Stimulated activated CD4-positive, alpha-beta T cell treated with anti-CD3 and anti-CD28 coated beads, TNF-alpha, amount 100 ng/mL, for 24 hours (primary cell): Measurements from ENCODE around the gene DUSP7.

Experiments
- DNase-seq, 3 experiments: peaks; one replicate each; pipeline ENCODE4 v3.0.0-alpha.2; 2020; ENCODE audit warnings: low read depth in 3 of 3

The DUSP7 gene, protein sequence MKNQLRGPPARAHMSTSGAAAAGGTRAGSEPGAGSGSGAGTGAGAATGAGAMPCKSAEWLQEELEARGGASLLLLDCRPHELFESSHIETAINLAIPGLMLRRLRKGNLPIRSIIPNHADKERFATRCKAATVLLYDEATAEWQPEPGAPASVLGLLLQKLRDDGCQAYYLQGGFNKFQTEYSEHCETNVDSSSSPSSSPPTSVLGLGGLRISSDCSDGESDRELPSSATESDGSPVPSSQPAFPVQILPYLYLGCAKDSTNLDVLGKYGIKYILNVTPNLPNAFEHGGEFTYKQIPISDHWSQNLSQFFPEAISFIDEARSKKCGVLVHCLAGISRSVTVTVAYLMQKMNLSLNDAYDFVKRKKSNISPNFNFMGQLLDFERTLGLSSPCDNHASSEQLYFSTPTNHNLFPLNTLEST

DNA sequence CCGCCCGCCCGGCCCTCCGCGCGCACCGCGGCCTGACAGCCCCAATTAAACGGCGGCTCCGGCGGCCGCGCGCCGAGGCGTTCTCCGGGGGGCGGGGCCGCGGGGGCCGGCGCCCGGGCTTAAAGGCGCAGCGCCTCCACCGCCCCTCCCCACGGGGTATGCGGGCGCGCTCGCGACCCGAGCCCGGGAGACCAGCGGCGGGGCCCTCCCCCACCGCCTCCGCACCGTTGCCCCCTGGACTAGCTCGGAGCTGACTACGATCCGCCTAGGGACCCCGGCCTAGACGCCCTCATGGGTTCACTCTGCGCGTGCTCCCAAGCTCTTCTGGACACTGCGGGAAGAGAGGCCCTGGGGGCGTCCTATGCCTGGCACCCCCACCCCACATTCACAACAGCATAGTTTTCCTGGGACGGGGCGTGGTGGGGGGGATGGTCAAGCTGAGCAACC lies at the start of gene DUSP7:
DUSP7 (minus strand) TSS at position 51 of the 447 bp plus-strand sequence. CDS start 205 bp downstream, outside the sequence.
- DNase-seq: peak in 2 of 3 experiments; percentile 44 to 75

DNA sequence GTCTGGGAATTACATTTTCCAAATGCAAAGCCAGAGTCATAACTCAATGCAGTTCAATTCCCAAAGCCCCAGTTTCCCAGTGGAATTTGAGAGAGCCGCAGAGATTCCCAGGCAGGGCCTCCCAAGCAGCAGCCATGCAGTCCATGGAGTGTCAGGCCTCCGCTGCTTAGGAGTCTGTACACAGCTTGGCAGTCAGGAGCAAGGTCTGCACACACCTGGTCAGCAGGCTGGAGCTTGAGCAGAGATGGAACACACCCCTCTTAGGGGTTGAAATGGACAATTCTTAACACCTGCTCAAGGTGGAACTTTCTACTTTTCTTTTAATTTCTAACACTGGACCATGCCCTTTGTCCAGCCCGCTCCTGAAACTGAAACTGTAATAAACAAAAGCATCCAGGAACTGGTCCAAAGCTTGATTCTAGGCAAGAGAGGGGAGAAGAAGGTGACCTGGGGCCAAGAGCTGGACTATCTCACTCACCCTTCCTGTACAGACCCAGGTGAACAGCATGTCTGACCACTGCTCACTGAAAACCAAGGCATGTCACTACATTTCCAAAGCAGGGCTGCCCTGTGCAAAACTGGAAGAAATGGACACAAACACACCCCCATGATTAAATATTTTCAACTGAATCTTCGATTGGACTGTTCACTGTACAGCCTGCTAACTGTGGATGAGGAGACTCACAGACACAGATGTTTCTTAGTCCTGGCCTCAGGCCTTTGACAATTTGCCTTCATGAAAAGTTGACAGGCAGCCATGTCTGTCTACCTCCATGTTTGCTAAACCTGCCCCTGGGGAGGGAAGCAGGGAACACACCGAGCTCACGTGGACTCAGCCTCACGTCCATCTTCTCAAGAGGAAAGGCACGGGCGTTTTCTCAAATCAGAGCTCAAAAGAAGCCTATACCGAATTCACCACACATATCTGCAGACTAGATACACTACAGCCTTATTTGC lies 48.6 kb upstream of the DUSP7 start:
- no peak for DNase-seq

DNA sequence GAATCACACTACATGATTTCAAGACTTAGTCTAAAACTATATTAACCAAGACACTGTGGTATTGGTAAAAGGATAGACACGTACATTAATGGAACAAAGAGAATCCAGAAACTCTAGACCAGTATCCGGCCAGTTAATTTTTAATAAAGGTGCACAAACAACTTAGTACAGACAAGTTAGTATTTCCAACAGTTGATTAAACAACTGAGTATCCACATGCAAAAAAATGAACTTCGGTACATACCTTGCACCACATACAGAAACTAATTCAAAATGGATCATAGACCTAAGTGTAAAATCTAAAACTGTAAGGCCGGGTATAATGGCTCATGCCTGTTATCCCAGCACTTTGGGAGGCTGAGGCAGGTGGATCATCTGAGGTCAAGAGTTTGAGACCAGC lies 46.6 kb upstream of the DUSP7 start:
- no peak for DNase-seq

DNA sequence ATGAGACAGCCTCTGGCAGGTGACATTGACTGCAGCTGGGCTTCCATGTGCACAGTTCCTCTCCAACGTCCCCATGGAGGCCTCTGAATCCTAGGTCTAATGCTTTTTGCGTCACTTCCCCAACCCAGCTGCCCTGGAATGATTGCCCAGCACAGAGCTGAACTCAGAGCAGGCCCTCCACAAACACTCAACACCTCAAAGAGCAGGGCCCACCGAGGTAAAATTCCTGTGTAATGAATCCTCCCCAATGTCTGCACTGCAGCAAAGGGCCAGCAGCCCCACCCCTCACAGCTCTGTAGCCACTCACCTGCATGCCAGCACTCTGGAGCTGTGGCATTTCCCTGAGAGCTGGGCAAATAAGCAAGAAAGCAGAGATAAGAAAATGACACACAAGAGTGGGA lies 42.6 kb upstream of the DUSP7 start:
- no peak for DNase-seq

DNA sequence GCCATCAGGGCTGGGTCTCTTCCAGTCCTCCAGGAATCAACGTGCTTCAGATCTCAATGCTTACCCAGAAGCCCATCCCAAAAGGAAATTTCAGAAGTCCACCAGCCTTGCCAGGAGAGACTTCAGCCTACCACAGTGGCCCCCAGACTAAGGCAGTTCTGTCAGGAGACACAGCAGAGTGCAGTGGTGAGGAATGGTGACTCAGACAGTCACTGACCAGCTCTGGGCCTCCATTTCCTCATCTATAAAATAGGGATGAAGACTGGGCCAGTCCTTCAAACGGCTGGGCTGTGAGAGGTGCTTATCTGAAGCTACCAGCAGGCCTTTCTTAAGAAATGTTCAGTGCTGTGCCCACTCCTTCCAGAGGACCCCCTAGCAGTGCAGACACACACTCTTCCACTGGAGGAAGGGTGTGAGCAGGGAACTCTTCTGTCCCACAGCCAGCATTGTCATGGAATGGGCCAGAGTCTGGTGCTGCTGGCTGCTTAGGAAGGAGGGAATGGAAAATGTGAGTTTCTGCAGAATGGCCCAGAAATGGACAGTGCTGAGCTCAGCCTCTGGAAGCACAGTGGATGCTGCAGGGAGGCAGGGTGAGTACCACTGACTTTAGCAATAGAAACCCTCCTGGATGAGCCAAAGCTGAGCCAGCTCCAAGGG lies 41.6 kb upstream of the DUSP7 start:
- no peak for DNase-seq

DNA sequence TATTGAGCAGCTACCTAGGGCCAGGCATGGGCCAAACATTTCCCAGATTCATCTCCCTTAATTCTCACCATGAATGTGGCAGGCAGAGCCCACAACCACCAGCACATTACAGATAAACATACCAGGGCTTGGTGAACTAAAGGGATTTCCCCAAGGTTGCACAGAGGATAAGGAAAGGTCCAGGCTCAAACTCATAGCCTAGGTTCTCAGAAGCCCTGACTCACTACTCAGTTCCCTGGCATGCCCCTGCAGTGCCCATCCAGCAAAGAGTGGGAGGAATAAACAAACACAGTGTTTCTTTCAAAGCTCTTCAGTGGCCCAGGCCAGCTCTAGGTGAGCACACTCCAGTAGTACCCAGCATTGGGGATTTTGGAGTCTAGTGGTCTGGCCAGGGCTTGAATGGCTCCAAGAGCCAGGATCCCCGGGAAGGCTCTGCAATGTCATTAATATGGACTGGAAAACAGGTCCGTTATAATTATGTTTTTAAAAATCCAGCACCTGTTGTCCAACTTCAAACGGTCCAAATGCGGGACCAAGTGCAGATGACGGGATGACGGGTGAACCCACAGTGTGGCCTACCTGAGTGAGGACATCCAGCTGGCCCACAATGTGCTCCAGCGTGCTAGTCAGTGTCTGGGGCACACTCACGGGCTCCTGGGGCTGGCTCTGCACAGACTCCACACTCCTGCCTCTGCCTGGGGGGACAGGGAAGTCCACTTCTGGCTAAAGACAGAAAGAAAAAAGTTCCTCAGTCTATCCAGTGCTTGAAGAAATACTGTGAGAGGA lies 39.8 kb upstream of the DUSP7 start:
- DNase-seq: no peak

DNA sequence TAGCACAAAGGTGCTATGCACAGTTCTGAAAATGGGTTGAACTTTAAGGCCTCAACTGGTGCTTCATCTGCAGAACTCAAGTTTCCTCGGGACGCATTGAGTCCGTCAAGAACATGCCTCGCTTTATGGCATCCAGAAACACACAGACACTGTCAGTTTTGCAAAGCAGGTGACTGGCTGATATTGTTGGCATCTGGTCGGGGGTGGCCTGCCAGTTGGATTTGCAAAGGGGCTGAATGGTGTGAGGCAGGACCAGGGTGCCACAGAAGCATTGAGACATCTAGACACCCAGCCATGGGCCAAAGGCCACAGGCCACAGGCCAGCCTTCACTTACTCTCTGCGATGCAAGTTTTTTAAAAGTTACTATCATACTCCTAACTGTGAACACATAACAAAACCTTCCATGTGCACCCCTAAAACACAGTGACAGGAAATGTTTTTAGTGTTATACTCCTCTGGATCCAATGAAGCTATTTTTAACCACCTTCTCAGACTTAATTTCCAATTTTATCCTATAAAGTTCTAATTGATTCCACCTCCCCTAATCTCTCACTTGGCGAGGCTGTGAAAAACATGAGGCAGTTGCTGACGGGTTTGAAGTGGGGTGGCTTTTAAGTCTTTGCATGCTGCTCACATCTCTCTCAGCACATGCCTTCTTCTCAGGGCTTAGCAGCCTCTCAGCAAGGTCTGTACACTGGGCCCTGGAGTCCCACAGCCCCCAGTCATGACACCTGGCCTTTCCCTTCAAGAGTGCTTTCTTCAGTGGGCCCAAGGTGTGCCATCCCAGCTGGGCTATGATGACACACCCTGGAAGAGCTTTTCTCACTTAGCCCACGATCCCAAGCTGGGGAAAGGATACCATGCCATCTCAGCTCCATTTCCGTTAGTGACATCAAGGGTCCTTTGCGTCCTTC lies 38.5 kb upstream of the DUSP7 start:
- no peak for DNase-seq

DNA sequence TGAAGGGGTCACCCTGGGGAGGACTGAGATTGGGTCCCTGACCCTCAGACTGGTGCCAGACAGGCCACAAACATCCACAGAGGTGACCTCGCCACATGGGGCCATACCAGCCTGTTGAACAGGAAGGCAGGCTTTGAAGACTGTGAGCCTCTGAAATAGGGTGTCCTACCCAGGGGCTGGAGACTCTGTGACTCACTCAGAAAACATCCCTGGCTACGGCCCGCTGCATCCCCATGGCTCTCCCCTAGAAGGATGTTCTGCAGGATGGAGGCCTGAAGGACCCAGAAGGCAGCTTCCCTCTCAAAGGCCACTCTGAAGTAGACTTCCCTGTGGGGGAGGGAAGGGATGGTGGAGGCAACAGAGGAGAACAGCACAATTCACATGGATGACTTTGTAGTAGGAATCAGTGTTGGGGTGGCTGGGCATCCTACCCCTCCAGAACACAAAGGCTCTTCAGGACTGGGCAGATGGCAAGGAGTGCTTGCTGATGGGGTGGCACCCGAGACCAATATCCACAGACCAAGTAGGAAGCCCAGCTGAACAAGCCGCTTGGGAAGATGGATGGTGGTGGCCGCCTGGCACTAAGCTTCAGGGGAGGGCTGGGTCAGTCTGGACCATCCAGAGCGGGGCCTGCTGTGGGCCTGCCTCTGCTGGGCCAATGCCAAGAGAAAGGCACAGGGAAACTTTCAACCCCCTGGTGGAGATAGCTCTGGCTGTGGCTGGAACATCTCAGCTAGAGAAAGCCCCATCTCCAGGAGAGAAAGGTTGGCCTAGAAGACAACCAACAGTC lies 37.6 kb upstream of the DUSP7 start:
- no peak for DNase-seq

DNA sequence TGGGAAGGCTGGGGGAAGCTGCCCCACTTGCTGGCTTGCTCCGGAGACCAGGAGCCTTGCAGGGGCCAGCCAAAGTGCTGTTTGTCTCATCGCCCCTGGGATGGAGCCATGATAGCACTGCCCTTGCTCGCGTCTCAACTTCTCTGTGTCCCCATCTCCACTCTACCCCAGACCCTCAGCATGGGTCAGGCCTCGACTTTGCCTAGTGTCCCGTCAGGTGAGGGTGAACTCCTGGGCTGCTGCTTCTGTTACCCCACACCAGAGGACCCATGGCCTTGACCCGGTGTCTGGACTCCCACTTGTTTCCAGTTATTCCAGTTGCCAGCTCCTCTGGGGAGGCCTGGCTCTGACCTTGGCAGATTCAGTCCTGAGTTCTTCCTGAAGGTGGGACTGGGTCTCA lies 36.5 kb upstream of the DUSP7 start:
- no peak for DNase-seq

DNA sequence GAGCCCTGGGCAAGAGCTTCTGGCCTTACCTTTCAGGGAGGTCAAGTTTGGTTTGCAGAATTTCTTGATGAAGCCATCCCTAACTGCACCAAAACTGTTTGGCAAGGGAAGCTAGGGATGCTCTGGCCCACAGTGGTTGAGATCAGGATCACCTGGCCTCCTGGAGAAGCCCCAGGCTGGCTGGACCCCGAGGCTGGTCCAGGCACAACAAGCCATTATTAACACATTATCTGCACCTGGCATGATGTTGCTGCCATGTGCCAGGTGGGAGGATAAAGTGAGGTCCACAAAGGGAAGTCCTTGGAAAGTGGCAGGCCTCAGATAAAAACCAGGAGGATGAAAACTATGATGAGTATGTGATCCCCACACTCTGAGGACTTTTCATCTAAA lies 35.9 kb upstream of the DUSP7 start:
- DNase-seq: no peak

DNA sequence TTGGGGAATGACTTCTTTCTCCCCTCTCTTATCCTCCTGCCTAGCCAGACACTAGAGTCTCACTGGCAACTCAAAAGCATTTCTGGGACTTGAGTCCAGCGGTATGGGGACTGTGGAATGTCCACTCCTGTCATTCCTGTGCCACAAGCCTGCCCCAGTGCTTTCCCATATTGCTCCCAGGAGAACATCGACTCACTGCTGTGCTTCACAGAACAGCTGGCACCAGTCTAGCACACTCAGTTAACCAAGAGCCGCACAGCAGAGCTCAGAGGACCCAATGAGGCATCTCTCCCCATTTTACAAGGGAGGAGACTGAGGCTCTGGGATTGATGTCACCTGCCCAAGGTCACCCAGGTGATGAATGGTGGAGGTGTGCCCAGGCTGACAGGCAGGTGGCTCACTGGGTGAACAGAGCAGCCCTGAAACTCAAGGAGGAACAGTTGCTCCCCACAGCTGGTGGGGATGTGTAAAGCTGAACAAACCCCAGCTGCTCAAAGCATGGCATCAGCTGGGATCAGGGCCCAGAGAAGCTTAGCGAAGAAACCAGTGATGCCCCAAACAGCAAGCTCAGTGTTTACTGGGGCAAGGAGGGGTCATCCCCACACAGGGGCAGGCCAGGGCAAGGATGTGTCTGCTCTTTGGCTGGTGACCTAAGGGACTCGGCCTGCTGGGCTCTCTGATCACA lies 35.4 kb upstream of the DUSP7 start:
- no peak for DNase-seq

DNA sequence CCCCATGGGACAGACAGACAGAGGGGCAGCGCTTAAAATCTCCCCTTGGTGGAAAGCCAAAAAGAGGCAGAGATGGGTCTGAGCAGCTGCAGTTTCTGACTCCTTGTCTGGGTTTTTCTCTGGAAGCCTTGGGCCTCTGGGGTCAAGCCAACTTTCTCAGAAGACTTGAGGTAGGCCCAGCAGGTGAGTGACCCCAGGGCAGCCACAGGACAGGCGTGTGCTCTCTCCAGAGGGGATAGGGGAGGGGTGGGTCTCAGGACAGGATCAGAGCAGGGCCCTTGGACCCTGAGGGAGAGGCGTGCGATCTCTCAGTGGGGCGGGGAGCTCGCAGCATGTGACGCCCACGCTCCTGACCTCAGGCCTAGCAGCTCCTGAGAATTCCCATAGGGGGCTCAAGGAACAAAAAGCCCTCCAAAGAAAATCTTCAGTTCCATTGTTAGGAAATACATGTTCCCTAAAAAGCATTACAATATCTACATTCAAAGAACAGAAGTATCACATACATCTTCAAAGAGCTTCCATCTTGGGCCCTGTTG lies 34.6 kb upstream of the DUSP7 start:
- no peak for DNase-seq

DNA sequence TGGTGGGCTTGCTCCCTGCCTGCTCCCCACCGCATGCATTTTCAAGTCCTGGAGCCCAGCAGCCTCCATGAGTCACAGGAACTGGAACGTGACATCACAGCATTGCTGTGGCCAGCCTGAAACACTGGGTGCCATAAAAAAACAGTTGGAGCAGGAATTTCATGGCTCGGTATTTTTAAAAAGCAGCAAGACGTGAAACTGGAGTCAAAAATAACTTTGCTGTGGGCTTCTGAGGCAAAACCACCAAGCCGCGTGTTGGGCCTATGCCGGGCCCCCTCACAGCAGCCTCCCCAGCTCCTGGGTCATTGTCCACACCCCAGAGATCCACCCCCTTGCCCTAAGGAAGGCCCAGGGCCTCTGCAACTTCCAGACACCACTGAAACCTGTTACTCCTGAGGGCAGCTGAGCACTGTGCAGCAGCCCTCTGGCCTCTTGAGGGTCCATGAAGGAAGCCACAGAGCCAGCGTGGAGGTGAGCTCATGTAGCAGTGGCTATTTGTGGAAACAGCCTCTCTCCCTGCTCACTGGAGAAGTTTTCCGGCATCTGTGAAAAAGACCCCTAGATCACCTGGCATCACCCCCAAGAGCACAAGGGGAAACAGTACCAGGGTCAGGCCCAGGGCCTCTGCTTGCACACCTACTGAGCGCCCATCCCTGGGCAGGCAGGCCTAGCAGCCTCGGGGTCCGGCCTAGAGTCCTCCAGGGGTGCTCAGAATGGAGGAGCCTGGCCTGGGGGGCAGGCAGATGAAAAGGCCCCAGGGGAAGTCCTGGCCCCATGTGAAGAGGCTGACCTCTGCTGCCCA lies 34.0 kb upstream of the DUSP7 start:
- no peak for DNase-seq

DNA sequence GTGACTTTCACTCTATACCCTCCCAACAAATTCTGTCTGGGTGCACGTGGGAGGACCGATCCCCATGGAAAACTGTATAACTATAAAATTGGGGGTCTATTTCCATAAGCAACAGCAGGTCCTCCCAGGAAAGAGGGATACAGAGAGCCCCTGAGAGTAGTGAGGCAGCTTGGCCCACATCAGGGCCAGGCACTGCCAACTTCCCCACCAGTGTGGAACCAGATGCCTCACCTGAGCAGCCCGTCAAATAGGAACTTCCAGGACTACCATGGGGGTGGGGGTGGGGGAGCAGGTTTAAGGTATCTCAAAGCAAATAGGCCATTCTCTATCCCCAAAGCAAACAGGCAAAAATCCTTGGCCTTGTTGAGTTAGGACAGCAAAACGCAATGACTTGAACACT lies 33.3 kb upstream of the DUSP7 start:
- no peak for DNase-seq

DNA sequence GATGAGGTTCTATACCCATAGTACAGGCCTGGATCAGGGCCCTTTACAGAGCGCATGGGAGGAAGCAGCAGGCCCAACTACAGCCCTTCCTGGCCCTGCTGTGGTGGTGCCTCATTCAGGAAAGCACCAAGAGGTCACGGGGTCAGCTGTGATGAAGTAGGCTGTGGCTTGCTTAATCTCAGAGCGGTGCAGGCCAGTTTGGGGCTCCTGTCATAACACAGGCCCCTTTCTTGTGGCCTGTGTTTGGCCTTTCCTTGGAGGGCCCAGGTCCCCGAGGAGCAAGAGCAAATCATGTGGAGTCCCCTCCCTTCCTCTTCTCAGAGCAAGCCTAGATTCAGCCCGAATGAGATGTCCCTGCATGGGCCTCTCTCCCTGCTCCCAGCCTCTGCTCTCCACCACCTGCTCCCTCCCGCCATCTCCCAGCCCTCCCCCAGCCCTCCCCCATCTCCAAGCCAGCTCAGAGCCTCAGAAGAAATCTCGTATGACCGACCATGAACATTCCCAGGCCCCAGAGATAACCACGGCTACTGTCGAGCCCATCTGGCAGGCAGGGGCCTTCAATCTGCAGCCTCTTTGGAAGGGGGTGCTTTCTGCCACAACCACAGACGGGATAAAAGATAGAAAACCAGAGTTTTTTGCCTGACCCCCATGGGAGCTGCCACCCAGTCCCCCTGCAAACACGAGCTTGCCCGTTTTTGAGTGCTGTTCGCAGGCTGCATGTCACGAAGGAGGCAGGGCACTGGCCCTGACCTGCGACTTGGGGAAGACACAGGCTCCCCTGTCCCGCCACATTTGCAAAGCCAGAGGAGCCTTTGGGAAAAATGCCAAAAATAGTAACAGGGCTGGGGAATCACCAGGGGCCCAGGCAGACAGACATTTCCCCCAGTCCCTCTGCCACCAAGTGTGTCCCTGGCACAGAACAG lies 32.3 kb upstream of the DUSP7 start:
- no peak for DNase-seq

DNA sequence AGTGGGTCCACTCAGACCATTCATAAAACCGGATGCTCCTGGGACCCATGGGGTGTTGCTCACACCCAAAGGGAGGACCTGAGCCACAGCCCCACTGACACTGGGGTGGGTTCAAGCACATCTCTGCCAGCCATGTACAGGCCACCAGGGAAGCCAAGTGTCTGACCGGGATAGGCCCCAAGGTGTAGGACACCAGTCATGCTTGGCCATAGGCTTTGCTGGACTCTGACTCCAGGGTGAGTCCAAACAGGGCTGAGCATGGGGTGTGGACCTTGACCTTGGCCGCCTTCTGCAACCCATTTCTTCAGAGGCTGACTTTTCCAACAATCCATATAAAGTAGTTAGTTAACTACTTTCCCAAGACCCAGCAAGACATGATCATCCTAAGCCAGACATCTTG lies 31.4 kb upstream of the DUSP7 start:
- no peak for DNase-seq
